CD4-positive, alpha-beta T cell treated with Interleukin-17A for 1 hour (primary cell): ENCODE results near the gene SCFD2.
A peak's percentile ranks its signal among the peaks of the same experiment; 100 is the strongest.
"Not testable (repeated sequence)": the region's sequence is repeated elsewhere in the genome, so short reads cannot be mapped to it uniquely, and the experiment has no call there.

Experiments
- DNase-seq: peaks from one replicate; pipeline ENCODE4 v3.0.0-alpha.2; 2020

Gene SCFD2

GRCh38 chr4:53236624-53237023 lies 129.2 kb downstream of the SCFD2 start:
- not testable (repeated sequence) for DNase-seq

GRCh38 chr4:53235547-53235946 lies 130.3 kb downstream of the SCFD2 start:
- DNase-seq: no peak

- no peak for DNase-seq
Measured at GRCh38 chr4:53234669-53235068, 131.2 kb downstream of the SCFD2 start.

- DNase-seq: no peak
Measured at GRCh38 chr4:53234111-53234510, 131.8 kb downstream of the SCFD2 start.

- DNase-seq: no peak
Measured at GRCh38 chr4:53233114-53233795, 132.6 kb downstream of the SCFD2 start.

GRCh38 chr4:53232371-53232770 lies 133.5 kb downstream of the SCFD2 start:
- no peak for DNase-seq

- no peak for DNase-seq
Measured at GRCh38 chr4:53228036-53228435, 137.8 kb downstream of the SCFD2 start.

- no peak for DNase-seq
Measured at GRCh38 chr4:53227451-53227850, 138.4 kb downstream of the SCFD2 start.

- no peak for DNase-seq
Measured at GRCh38 chr4:53221832-53222480, 143.9 kb downstream of the SCFD2 start.

GRCh38 chr4:53219148-53219547 lies 146.7 kb downstream of the SCFD2 start:
- DNase-seq: not testable (repeated sequence)

GRCh38 chr4:53208753-53209152 lies 157.1 kb downstream of the SCFD2 start:
- DNase-seq: no peak

- no peak for DNase-seq
Measured at GRCh38 chr4:53205970-53206369, 159.9 kb downstream of the SCFD2 start.

GRCh38 chr4:53199356-53199755 lies 166.5 kb downstream of the SCFD2 start:
- DNase-seq: no peak

- DNase-seq: no peak
Measured at GRCh38 chr4:53197772-53198142, 168.1 kb downstream of the SCFD2 start.

- DNase-seq: peak; percentile 64
Measured at GRCh38 chr4:53196882-53197771, 168.7 kb downstream of the SCFD2 start.

GRCh38 chr4:53195815-53196661 lies 169.8 kb downstream of the SCFD2 start:
- no peak for DNase-seq

GRCh38 chr4:53194727-53195126 lies 171.1 kb downstream of the SCFD2 start:
- DNase-seq: no peak

GRCh38 chr4:53193111-53193510 lies 172.8 kb downstream of the SCFD2 start:
- DNase-seq: no peak

GRCh38 chr4:53192496-53192895 lies 173.4 kb downstream of the SCFD2 start:
- DNase-seq: no peak

- no peak for DNase-seq
Measured at GRCh38 chr4:53191997-53192396, 173.9 kb downstream of the SCFD2 start.

- DNase-seq: no peak
Measured at GRCh38 chr4:53189011-53189410, 176.8 kb downstream of the SCFD2 start.

GRCh38 chr4:53186714-53187358 lies 179.0 kb downstream of the SCFD2 start:
- DNase-seq: no peak
